Measurements from ENCODE around the gene EMILIN1. TPM values are rescaled to one million over a fixed set of nuclear protein-coding genes. Genes with fewer than 3 reads are reported as not detected.

The EMILIN1 gene
- total and polyA plus RNA-seq, 2 donors (not counting 1 experiment from before 2014, with no cell fraction given), result 0.24 to 0.52 TPM

DNA sequence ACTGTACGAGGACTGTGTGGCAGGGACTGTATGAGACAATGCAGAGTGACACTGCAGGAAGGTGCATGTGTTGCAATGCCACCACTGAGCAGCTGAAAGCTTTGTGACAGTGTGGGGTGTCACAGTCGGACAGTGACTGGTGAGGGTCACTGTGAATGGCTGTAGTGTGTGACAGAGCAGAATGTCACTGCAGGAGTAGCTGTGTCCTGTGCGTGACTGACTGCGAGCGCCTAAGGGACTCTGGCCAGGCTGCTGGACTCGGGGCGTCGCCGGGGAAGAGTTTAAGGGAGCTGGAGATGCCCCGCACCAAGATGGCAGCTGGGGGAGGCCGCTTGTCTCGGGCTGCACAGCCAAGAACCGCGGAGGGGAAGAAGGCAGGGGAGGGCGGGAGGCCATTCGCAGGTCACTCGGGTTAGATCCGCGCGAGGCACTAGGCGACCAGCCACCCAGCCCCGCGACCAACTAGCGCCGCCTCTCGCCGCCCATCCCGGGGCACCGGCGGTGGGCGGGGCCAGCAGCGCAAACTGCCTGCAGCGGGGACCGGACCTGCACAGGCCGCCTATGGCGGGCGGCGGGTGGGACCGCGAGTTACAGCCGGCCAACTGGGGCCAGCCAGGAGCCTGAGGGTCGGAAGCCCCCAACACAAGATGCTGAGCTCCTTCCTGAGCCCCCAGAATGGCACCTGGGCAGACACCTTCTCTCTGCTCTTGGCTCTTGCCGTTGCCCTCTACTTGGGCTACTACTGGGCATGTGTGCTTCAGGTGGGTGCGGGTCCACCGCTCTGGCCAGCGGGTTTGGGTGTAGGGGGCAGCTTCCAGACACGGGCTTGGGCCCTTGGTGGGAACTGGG lies 45.1 kb downstream of the EMILIN1 start, which contains the start of gene ABHD1:
Gene ABHD1, plus strand, starts transcription at position 514 of the 849 bp plus-strand sequence. Its CDS starts 134 bp downstream, at position 648.
- H3K4me1 Mint-ChIP-seq, result peaks cover 18% of the 10 kb centered on the region
- peak within 1 kb of the TSS; percentile 78 for H3K9ac ChIP-seq (ENCODE audit: low read length)
- peak within 1 kb of the TSS; percentile 86 for H3K4me2 ChIP-seq (replicated peaks; ENCODE audit: low read depth, low read length, poor library complexity, severe bottlenecking)
- H3K9me3 ChIP-seq (ENCODE audit: control extremely low read depth in 1 of 3, control insufficient read depth in 2 of 3, insufficient read depth in 1 of 3, low read length in 2 of 3), result peaks cover 0 to 5% (median 0%) of the 10 kb centered on the region in 3 donors
- peak within 1 kb of the TSS; percentile 58 to 74 (median 68) for H3K4me3 ChIP-seq (ENCODE audit: control extremely low read depth in 1 of 5, extremely low read depth in 1 of 5, insufficient read depth in 1 of 5, low read depth in 2 of 5, low read length in 4 of 5)
- POLR2A ChIA-PET, result interaction anchor here (0.6 to 2.2 kb wide), 5 partner anchors 10 to 247 kb away, joined by 3 to 29 read pairs (median 4); partner anchors contain the start of genes ATRAID, PREB, SLC5A6 and SNX17
- H4K20me1 ChIP-seq (ENCODE audit: control insufficient read depth, insufficient read depth, low read length, poor library complexity, severe bottlenecking), result no peaks in the 10 kb centered on the region
- intact Hi-C loops (cut with micrococcal nuclease), result loop anchor here (1.0 kb wide), 2 partner anchors 11 to 37 kb away; partner anchors contain the start of genes KHK and PREB
- no peaks in the 10 kb centered on the region for H3K36me3 ChIP-seq (replicated peaks in 1 of 2; ENCODE audit: control extremely low read depth in 1 of 2, control insufficient read depth in 1 of 2, extremely low read depth in 1 of 2, insufficient read depth in 2 of 2, low read length in 1 of 2)
- H3K27ac Mint-ChIP-seq, result peak within 1 kb of the TSS; percentile 87
- H3K4me3 Mint-ChIP-seq, result peak within 1 kb of the TSS; percentile 93
- peaks cover 17 to 18% of the 10 kb centered on the region in 2 donors for H3K4me1 ChIP-seq (ENCODE audit: control insufficient read depth in 2 of 2, insufficient read depth in 2 of 2, low read length in 2 of 2)
- peaks cover 32% of the 10 kb centered on the region for H3K27me3 Mint-ChIP-seq
- H3K9me3 Mint-ChIP-seq (ENCODE audit: insufficient read depth), result no peaks in the 10 kb centered on the region
- WGBS (ENCODE audit: insufficient coverage), result 8% methylated on average over 47 of the region's 47 CpGs
- peak; percentile 87 for ATAC-seq (ENCODE audit: low read depth)
- TF ChIP-seq EZH2 (IDR thresholded peaks at IDR 0.05; ENCODE audit: borderline replicate concordance, insufficient read depth, low read depth, low read length, poor library complexity, severe bottlenecking), result no peak
- TF ChIP-seq, protein P1, sequence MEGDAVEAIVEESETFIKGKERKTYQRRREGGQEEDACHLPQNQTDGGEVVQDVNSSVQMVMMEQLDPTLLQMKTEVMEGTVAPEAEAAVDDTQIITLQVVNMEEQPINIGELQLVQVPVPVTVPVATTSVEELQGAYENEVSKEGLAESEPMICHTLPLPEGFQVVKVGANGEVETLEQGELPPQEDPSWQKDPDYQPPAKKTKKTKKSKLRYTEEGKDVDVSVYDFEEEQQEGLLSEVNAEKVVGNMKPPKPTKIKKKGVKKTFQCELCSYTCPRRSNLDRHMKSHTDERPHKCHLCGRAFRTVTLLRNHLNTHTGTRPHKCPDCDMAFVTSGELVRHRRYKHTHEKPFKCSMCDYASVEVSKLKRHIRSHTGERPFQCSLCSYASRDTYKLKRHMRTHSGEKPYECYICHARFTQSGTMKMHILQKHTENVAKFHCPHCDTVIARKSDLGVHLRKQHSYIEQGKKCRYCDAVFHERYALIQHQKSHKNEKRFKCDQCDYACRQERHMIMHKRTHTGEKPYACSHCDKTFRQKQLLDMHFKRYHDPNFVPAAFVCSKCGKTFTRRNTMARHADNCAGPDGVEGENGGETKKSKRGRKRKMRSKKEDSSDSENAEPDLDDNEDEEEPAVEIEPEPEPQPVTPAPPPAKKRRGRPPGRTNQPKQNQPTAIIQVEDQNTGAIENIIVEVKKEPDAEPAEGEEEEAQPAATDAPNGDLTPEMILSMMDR (IDR thresholded peaks at IDR 0.05), result no peak
- CTCF ChIA-PET, result interaction anchor here (0.6 to 2.9 kb wide), 6 partner anchors 10 to 162 kb away, joined by 3 to 19 read pairs (median 4); partner anchors contain the start of gene PREB
- peak; percentile 71 for DNase-seq
- peaks cover 0 to 16% (median 6%) of the 10 kb centered on the region in 4 experiments for H3K27me3 ChIP-seq (replicated peaks in 1 of 4; ENCODE audit: control extremely low read depth in 1 of 4, control insufficient read depth in 3 of 4, insufficient read depth in 4 of 4, low read length in 3 of 4)
- no peaks in the 10 kb centered on the region for H3K79me2 ChIP-seq (ENCODE audit: control insufficient read depth, insufficient read depth, low read length)
- H2AFZ ChIP-seq (ENCODE audit: insufficient read depth, low read depth, low read length, poor library complexity, severe bottlenecking), result peak within 1 kb of the TSS; percentile 96
- H3K27ac ChIP-seq (ENCODE audit: low read length in 2 of 2), result no peak within 1 kb of the TSS
